Measurements from ENCODE around the gene RAI14.
"Not testable (repeated sequence)": the region's sequence is repeated elsewhere in the genome, so short reads cannot be mapped to it uniquely, and the experiment has no call there.

The RAI14 gene

DNA sequence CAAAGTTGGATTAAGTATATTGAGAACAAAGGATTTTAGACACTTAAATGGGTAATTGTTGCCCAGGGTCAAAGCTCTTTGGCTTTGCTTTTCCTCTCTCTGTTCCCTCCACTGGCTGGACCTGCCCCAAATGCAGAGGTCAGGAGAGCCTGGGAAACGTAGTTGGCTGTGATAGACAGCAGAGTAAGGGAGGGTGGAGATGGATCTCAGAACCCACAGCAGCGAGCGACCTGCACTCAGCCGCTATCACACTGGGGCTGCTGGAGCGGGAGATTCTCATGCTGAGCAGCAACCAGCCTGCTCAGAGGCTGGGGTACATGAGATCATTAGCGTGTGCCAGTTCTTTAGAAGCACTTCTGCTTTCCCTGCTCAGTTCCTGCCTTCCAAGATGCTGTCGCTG, 111.1 kb downstream of the RAI14 start:
- Histone ChIP-seq H2AFZ (ENCODE audit: low read length, unreplicated experiment) (no peak overlapping the region), H3K79me2 (ENCODE audit: control insufficient read depth, insufficient read depth, low read length, unreplicated experiment) (peaks cover 10% of the 10 kb centered on the region), H3K4me3 (ENCODE audit: low read depth, low read length) (no peak overlapping the region), H3K27me3 (ENCODE audit: insufficient read depth, low read length) (no peaks in the 10 kb centered on the region), H3K4me1 (ENCODE audit: control insufficient read depth, insufficient read depth, low read length, unreplicated experiment) (peaks cover 4% of the 10 kb centered on the region), H3K36me3 (ENCODE audit: insufficient read depth, low read length) (peaks cover 32% of the 10 kb centered on the region), H3K27ac (ENCODE audit: low read depth, low read length) (no peak overlapping the region)

- Histone ChIP-seq H3K27ac (ENCODE audit: low read depth, low read length) (no peak overlapping the region), H3K4me1 (ENCODE audit: control insufficient read depth, insufficient read depth, low read length, unreplicated experiment) (no peaks in the 10 kb centered on the region), H3K79me2 (ENCODE audit: control insufficient read depth, insufficient read depth, low read length, unreplicated experiment) (peaks cover 3% of the 10 kb centered on the region), H3K4me3 (ENCODE audit: low read depth, low read length) (no peak overlapping the region), H2AFZ (ENCODE audit: low read length, unreplicated experiment) (no peak overlapping the region), H3K36me3 (ENCODE audit: insufficient read depth, low read length) (peaks cover 33% of the 10 kb centered on the region), H3K27me3 (ENCODE audit: insufficient read depth, low read length) (no peaks in the 10 kb centered on the region)
These were observed 114.4 kb downstream of the RAI14 start for GRCh38 chr5:34770486-34770885.

- Histone ChIP-seq H2AFZ (ENCODE audit: low read length, unreplicated experiment) (no peak overlapping the region), H3K79me2 (ENCODE audit: control insufficient read depth, insufficient read depth, low read length, unreplicated experiment) (peaks cover 3% of the 10 kb centered on the region), H3K36me3 (ENCODE audit: insufficient read depth, low read length) (peaks cover 28% of the 10 kb centered on the region), H3K4me1 (ENCODE audit: control insufficient read depth, insufficient read depth, low read length, unreplicated experiment) (no peaks in the 10 kb centered on the region), H3K4me3 (ENCODE audit: low read depth, low read length) (no peak overlapping the region), H3K27ac (ENCODE audit: low read depth, low read length) (no peak overlapping the region), H3K27me3 (ENCODE audit: insufficient read depth, low read length) (no peaks in the 10 kb centered on the region)
These were observed 114.9 kb downstream of the RAI14 start for GRCh38 chr5:34771076-34771475.

DNA sequence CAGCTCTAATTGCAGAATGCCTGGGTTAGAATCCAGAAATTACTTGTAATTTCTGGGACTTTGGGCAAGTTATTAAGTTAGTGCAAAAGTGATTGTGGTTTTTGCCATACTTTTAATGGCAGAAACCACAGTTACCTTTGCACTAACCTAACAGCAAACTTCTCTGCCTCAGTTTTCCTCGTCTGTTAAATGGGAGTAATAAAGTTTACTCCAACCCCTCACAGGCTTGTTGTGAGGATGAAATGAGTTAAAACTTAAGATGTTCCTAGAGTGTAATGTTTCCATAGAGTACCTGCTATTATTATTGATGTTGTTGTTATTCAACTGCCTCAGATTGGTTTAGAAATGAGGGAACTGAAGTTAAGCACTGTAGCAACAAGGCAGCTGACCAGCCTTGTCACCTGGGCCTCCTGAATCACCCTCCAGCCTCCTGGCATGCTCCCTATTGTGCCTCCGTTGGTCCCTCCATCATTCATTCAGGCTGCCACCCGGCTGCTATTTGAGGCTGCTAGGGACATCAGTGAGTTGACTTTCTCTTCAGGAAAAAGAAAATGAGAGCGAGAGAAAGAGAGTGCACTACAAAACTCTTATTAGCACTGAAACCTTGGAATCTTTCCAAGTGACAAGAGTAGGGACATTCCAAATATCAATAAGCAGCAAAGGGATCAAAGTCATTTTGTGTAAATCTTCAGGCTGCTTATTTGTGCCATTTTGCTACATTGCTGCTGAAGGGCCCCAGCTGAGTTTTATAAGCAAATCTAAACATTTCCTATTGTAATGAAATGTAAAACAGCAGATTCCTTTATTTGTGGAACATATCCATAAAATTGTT, 116.4 kb downstream of the RAI14 start:
- H3K4me3 ChIP-seq (ENCODE audit: low read depth, low read length) = no peak overlapping the region
- no peak overlapping the region for H3K27ac ChIP-seq (ENCODE audit: low read depth, low read length)
- H3K36me3 ChIP-seq (ENCODE audit: insufficient read depth, low read length) = peaks cover 23% of the 10 kb centered on the region
- H2AFZ ChIP-seq (ENCODE audit: low read length, unreplicated experiment) = no peak overlapping the region
- H3K4me1 ChIP-seq (ENCODE audit: control insufficient read depth, insufficient read depth, low read length, unreplicated experiment) = no peaks in the 10 kb centered on the region
- H3K27me3 ChIP-seq (ENCODE audit: insufficient read depth, low read length) = no peaks in the 10 kb centered on the region
- H3K79me2 ChIP-seq (ENCODE audit: control insufficient read depth, insufficient read depth, low read length, unreplicated experiment) = no peaks in the 10 kb centered on the region

- H3K4me3 ChIP-seq (ENCODE audit: low read depth, low read length) = no peak overlapping the region
- H3K27ac ChIP-seq (ENCODE audit: low read depth, low read length) = no peak overlapping the region
- no peaks in the 10 kb centered on the region for H3K27me3 ChIP-seq (ENCODE audit: insufficient read depth, low read length)
- peaks cover 18% of the 10 kb centered on the region for H3K36me3 ChIP-seq (ENCODE audit: insufficient read depth, low read length)
- H3K4me1 ChIP-seq (ENCODE audit: control insufficient read depth, insufficient read depth, low read length, unreplicated experiment) = no peaks in the 10 kb centered on the region
- no peaks in the 10 kb centered on the region for H3K79me2 ChIP-seq (ENCODE audit: control insufficient read depth, insufficient read depth, low read length, unreplicated experiment)
- H2AFZ ChIP-seq (ENCODE audit: low read length, unreplicated experiment) = no peak overlapping the region
These were observed 118.0 kb downstream of the RAI14 start for GRCh38 chr5:34774139-34774538.

- not testable (repeated sequence) for H3K4me1 ChIP-seq (ENCODE audit: control insufficient read depth, insufficient read depth, low read length, unreplicated experiment); H3K27ac ChIP-seq (ENCODE audit: low read depth, low read length); H3K4me3 ChIP-seq (ENCODE audit: low read depth, low read length); H3K79me2 ChIP-seq (ENCODE audit: control insufficient read depth, insufficient read depth, low read length, unreplicated experiment); H2AFZ ChIP-seq (ENCODE audit: low read length, unreplicated experiment); H3K27me3 ChIP-seq (ENCODE audit: insufficient read depth, low read length)
- H3K36me3 ChIP-seq (ENCODE audit: insufficient read depth, low read length) = peaks cover 18% of the 10 kb centered on the region
These were observed 118.5 kb downstream of the RAI14 start for GRCh38 chr5:34774678-34775077.

DNA sequence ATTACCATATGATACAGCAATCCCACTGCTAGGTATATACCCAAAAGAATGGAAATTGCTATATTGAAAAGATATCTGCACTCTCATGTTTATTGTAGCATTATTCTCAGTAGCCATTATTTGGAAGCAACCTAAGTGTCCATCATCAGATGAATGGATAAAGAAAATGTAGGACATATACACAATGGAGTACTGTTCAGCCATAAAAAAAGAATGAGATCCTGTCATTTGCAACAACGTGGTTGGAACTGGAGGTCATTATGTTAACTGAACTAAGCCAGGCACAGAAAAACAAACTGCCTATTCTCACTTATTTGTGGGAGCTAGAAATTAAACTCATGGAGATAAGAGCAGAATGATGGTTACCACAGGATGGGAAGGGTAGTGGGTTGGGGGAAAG, 119.8 kb downstream of the RAI14 start:
- no peaks in the 10 kb centered on the region for H3K27me3 ChIP-seq (ENCODE audit: insufficient read depth, low read length)
- H3K4me3 ChIP-seq (ENCODE audit: low read depth, low read length) = no peak overlapping the region
- no peak overlapping the region for H2AFZ ChIP-seq (ENCODE audit: low read length, unreplicated experiment)
- peaks cover 11% of the 10 kb centered on the region; the same call in 1 of the 2 replicates for H3K36me3 ChIP-seq (ENCODE audit: insufficient read depth, low read length)
- H3K27ac ChIP-seq (ENCODE audit: low read depth, low read length) = no peak overlapping the region
- no peaks in the 10 kb centered on the region for H3K79me2 ChIP-seq (ENCODE audit: control insufficient read depth, insufficient read depth, low read length, unreplicated experiment)
- no peaks in the 10 kb centered on the region for H3K4me1 ChIP-seq (ENCODE audit: control insufficient read depth, insufficient read depth, low read length, unreplicated experiment)

GRCh38 chr5:34778091-34778850, 122.1 kb downstream of the RAI14 start:
- H3K36me3 ChIP-seq (ENCODE audit: insufficient read depth, low read length) = peaks cover 5% of the 10 kb centered on the region; the same call in 1 of the 2 replicates
- no peaks in the 10 kb centered on the region for H3K4me1 ChIP-seq (ENCODE audit: control insufficient read depth, insufficient read depth, low read length, unreplicated experiment)
- no peak overlapping the region for H2AFZ ChIP-seq (ENCODE audit: low read length, unreplicated experiment)
- H3K27ac ChIP-seq (ENCODE audit: low read depth, low read length) = no peak overlapping the region
- H3K79me2 ChIP-seq (ENCODE audit: control insufficient read depth, insufficient read depth, low read length, unreplicated experiment) = peaks cover 2% of the 10 kb centered on the region
- no peaks in the 10 kb centered on the region for H3K27me3 ChIP-seq (ENCODE audit: insufficient read depth, low read length)
- H3K4me3 ChIP-seq (ENCODE audit: low read depth, low read length) = no peak overlapping the region

DNA sequence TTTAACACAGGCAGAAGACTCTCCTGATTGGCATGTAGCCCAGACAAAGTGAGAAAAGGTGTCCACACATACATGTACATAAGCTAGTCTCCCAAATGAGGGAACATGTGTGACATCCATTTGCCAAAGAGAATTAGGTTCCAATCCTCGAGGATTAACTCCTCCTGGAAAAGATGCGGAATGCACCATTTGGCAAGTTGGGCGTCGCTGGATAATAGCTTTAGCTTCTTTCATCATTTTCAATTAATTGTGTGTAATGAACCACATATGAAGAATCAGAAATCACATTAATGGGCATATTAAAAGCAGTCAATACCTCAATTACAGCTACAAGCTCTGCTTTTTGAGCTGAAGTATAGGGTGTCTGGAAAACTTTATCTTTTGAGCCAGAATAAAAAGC, 127.8 kb downstream of the RAI14 start:
- not testable (repeated sequence) for H3K4me3 ChIP-seq (ENCODE audit: low read depth, low read length); H3K27ac ChIP-seq (ENCODE audit: low read depth, low read length); H3K36me3 ChIP-seq (ENCODE audit: insufficient read depth, low read length); H3K79me2 ChIP-seq (ENCODE audit: control insufficient read depth, insufficient read depth, low read length, unreplicated experiment); H3K27me3 ChIP-seq (ENCODE audit: insufficient read depth, low read length); H3K4me1 ChIP-seq (ENCODE audit: control insufficient read depth, insufficient read depth, low read length, unreplicated experiment); H2AFZ ChIP-seq (ENCODE audit: low read length, unreplicated experiment)

DNA sequence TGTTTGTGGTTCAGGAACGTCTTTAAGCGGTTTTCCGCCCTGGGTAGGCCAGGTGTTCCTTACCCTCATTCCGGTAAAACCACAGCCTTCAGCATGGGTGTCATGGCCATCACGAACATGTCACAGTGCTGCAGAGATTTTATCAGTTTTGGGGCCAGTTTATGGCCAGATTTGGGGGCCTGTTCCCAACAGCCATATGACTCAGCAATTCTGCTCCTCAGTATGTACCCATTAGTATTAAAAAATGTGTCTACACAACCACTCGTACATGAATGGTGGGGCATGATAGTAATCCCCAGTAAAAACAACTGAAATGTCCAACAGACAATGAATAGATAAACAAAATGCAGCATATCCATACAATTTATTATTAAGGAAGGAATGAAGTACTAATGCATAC, 130.9 kb downstream of the RAI14 start:
- peaks cover 25% of the 10 kb centered on the region for H3K79me2 ChIP-seq (ENCODE audit: control insufficient read depth, insufficient read depth, low read length, unreplicated experiment)
- peaks cover 8% of the 10 kb centered on the region; the same call in 1 of the 2 replicates for H3K36me3 ChIP-seq (ENCODE audit: insufficient read depth, low read length)
- H3K4me1 ChIP-seq (ENCODE audit: control insufficient read depth, insufficient read depth, low read length, unreplicated experiment) = peaks cover 36% of the 10 kb centered on the region
- H2AFZ ChIP-seq (ENCODE audit: low read length, unreplicated experiment) = no peak overlapping the region
- H3K27me3 ChIP-seq (ENCODE audit: insufficient read depth, low read length) = no peaks in the 10 kb centered on the region
- H3K27ac ChIP-seq (ENCODE audit: low read depth, low read length) = no peak overlapping the region
- H3K4me3 ChIP-seq (ENCODE audit: low read depth, low read length) = no peak overlapping the region

Measured in ACC112 (cell line).